ENCODE measurements around the gene UPK3BL2.
"Not testable (repeated sequence)": the region's sequence is repeated elsewhere in the genome, so short reads cannot be mapped to it uniquely, and the experiment has no call there.

GRCh38 chr7:102578486-102578885 is 35.0 kb upstream of the UPK3BL2 start:
- not testable (repeated sequence) for TF ChIP-seq SUZ12 (IDR thresholded peaks at IDR 0.05); NFRKB (IDR thresholded peaks at IDR 0.05); HDGF (IDR thresholded peaks at IDR 0.05; ENCODE audit: borderline replicate concordance); FOXA1 (IDR thresholded peaks at IDR 0.05); BHLHE40 (IDR thresholded peaks at IDR 0.05; ENCODE audit: borderline replicate concordance); CTBP1 (IDR thresholded peaks at IDR 0.05; ENCODE audit: borderline replicate concordance); SP1 (IDR thresholded peaks at IDR 0.05); FOXK2 (IDR thresholded peaks at IDR 0.05); TARDBP (IDR thresholded peaks at IDR 0.05)

All from HEK293T (cell line).